ENCODE results near the gene RIT2. TPM values are rescaled to one million over a fixed set of nuclear protein-coding genes. Genes with fewer than 3 reads are reported as not detected.

The RIT2 gene
- total RNA-seq, 1 experiment from 2014 or later = not detected

DNA sequence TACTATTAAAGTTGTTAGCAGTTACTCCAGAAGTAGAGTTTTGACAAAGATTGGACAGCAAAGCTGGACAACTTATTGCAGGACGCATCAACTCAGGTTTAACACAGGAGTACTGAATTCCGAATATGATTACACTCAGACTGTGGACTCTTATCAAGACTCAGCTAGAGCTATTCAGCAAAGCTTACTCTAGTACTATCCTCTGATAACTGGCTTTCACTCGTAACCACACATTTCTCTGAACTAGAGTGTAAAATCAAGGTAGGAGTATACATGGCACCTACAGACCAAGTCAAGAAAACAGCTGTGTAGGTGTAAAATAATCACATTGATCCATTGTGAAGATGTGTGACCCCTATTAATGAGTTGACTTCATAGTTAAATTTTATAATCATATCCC lies 154.2 kb downstream of the RIT2 start:
- no peak for DNase-seq (ENCODE audit: low read depth, low spot score)
- in situ Hi-C loops (cut with HindIII; ENCODE audit: low pct_unique_long_range_greater_than_20kb, low sequenced_read_pairs) = no loop called here

DNA sequence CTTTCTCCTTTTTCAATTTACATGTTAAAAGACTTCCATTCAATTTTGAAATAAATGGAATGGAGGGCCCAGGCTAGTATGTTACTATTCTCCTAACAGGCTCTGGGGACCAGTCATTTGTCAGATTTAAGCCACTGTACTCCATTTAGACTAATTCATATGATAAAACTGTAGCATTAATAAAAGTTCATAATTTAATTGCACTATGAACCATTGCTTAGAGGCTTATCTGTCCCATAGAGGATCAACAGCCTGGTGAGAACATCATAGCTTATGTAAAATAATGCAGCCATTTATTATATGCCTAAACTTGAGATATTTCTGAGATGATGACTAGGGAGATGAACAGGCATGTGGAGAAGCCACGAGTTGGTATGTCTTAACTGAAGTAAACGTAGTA lies 156.0 kb downstream of the RIT2 start:
- in situ Hi-C loops (cut with HindIII; ENCODE audit: low pct_unique_long_range_greater_than_20kb, low sequenced_read_pairs) = no loop called here
- no peak for DNase-seq (ENCODE audit: low read depth, low spot score)

DNA sequence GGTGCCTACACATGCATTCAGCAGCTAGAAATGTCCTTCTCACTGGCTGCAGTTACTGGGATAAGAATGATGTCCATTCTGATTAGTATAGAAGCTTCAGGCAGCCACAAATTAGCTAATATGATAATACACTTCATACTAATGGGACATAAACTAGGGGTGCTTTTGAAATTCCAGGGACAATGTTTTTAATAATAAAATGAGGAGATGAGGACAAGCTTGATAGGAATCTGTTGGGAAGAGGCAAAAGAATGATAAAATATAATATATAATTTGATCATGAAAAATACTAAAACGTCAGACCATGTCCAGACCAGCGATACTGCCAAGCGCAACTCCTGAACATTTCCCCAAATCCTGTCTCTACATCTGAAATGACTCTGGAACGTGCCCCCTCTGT lies 157.1 kb downstream of the RIT2 start:
- in situ Hi-C loops (cut with HindIII; ENCODE audit: low pct_unique_long_range_greater_than_20kb, low sequenced_read_pairs) = no loop called here
- DNase-seq (ENCODE audit: low read depth, low spot score) = no peak

DNA sequence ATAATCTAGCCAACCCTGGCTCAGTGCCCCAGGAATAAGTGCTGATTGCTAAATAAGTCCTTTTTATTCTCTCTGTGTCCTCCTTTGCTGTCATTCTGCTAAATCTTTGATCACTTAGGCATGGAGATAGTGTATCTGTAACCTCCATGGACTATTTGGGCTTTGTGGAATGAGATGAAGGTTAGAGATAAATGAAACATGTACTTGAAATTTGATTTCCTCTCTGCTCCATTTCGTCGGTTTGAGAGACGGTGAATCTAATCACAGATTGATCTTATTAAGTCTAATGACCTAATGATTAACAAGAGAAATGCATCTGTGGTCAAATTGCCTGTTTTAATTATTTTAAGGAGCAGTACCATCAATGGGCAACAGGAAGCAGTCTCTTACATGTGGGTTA lies 159.2 kb downstream of the RIT2 start:
- no peak for DNase-seq (ENCODE audit: low read depth, low spot score)
- in situ Hi-C loops (cut with HindIII; ENCODE audit: low pct_unique_long_range_greater_than_20kb, low sequenced_read_pairs) = no loop called here

DNA sequence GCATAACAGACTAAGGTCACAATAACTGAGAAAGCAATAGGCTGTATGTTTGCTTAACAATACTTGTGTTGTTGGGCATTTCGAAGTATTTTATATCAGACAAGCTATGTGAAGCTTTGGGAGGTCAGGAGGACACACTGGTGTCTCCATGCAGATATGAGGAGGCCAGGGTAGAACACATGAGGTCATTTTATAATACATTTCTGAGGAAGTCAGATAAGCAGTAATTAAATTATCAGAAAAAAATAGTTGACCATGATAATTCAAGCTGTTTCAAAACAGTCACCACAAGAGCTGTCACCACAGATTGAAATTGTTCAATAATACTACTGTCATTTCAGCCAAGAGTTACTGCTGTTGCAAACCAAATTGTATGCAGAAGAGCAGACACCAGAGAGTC lies 160.6 kb downstream of the RIT2 start:
- in situ Hi-C loops (cut with HindIII; ENCODE audit: low pct_unique_long_range_greater_than_20kb, low sequenced_read_pairs) = no loop called here
- DNase-seq (ENCODE audit: low read depth, low spot score) = no peak

DNA sequence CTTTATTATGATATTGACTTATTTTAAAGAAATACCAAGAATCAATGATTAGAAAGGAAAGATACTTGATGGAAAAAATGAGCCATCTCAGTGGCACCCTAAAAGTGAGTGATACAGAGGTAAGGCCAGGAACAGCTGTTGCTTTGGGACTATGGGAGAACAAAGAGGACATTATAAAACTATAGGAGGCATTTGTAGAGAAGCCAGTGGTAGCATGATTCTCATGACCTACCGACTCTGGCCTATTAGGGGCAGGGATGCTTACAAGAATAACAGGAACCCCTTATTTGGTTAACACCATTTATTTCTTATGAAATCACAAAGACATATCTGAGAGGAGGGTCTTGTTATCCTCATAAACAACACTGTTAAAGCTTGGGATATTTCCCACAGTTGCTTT lies 162.2 kb downstream of the RIT2 start:
- no peak for DNase-seq (ENCODE audit: low read depth, low spot score)
- in situ Hi-C loops (cut with HindIII; ENCODE audit: low pct_unique_long_range_greater_than_20kb, low sequenced_read_pairs) = no loop called here

DNA sequence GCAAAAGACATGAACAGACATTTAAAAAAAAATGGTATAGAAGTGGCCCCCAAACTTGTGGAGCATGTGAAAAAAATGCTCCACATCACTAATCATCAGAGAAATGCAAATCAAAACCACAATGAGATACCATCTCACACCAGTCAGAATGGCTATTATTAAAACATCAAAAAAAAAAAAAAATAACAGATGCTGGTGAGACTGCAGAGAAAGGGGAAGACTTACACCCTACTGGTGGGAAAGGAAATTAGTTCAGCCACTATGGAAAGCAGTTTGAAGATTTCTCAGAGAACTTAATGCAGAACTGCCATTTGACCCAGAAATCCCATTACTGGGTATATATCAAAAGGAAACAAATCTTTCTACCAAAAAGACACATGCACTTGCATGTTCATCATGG lies 164.8 kb downstream of the RIT2 start:
- in situ Hi-C loops (cut with HindIII; ENCODE audit: low pct_unique_long_range_greater_than_20kb, low sequenced_read_pairs) = no loop called here
- no peak for DNase-seq (ENCODE audit: low read depth, low spot score)

DNA sequence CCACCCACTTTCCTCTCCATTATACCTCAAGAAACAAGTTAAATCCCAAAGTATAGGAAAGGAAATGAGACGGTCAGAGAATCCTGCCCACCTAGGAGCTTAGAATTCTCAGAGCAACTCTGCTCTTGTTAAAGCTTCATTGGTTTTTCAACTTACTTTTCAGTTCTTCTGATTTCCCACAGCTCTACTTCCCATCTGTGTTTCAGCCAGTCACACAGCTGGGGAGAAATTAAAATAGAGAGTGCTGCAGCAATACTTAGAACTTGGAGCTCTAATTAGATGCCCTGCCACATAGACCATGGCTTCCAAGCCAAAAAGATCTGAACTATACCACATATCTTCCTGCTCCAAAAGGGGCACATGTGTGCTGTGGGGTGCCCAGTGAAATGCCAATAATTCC lies 166.7 kb downstream of the RIT2 start:
- in situ Hi-C loops (cut with HindIII; ENCODE audit: low pct_unique_long_range_greater_than_20kb, low sequenced_read_pairs) = no loop called here

DNA sequence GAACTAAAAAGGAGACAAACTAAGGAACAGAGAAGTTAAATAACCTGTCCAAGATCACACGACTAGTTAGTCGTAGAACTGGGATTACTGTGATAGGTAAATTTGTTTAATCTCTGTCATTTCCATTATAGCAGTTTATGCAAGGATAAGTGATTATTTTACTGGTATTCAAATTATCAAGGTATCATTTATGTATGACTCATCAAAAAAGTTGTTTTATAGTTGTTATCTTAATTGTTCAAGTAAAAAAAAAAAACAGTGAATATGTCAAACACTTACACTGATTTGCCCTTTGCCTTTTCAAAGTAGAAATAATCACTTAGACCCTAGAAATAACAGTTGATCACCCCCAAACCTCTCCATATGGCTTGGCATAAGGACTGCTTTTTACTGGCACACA lies 173.6 kb downstream of the RIT2 start:
- in situ Hi-C loops (cut with HindIII; ENCODE audit: low pct_unique_long_range_greater_than_20kb, low sequenced_read_pairs) = no loop called here
- DNase-seq (ENCODE audit: low read depth, low spot score) = no peak

More for the DNA sequence above, 166.7 kb downstream of the RIT2 start:
- no peak for DNase-seq (ENCODE audit: low read depth, low spot score)

DNA sequence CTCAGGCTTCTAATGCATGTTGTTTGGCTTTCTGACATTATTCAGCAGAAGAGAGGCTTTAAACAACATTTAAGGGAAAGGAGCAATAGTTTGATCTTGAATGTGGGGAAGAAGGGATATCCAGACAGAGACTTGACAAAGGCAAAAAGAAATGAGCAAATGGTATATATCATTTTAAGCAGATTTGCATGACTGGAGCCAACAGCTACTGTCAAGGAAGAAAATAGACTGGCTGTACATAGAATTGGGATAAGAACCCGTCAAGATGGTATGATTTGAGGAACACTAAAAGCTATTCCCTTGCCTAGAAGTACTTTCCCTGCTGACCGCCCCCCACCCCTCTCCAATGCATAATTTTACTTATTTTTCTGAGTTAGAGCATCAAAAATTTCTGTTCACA lies 174.5 kb downstream of the RIT2 start:
- no peak for DNase-seq (ENCODE audit: low read depth, low spot score)
- in situ Hi-C loops (cut with HindIII; ENCODE audit: low pct_unique_long_range_greater_than_20kb, low sequenced_read_pairs) = no loop called here

DNA sequence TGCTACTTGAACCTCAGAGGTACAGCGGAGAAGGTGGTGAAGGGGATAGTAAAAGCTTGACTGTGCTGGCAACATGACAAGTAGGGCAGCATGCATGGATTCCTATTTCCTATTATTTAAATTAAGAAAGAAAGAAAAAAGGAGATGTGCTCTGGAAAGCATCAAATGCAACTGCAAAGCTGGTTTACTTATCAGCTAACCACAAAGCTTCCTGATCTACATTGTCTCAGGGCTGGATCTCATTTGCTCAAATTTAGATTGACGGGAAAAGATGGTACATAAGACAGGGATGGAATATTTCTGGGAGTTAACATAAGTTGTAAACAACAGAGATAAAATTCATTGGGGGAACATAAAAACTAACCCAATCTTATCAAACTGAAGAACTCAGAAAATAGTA lies 178.0 kb downstream of the RIT2 start:
- DNase-seq (ENCODE audit: low read depth, low spot score) = no peak
- in situ Hi-C loops (cut with HindIII; ENCODE audit: low pct_unique_long_range_greater_than_20kb, low sequenced_read_pairs) = no loop called here

DNA sequence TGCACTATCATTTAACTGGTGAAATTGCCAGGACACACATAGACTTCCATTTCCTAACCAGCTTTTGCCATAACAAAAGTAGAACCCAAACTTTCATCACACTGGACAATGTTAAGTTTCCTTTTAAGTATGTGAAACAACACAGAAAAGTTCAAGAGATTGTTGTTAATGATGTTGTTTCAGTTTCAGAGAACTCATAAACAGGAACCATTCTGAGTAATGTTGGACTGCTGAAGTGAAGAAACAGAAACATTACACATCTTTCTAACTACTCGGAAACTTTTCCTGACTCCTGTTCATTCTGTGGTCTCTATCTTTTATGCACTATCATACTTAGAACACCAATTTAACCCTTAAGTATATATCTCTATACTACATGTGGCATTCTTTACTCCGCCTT lies 179.2 kb downstream of the RIT2 start:
- in situ Hi-C loops (cut with HindIII; ENCODE audit: low pct_unique_long_range_greater_than_20kb, low sequenced_read_pairs) = no loop called here
- DNase-seq (ENCODE audit: low read depth, low spot score) = no peak

DNA sequence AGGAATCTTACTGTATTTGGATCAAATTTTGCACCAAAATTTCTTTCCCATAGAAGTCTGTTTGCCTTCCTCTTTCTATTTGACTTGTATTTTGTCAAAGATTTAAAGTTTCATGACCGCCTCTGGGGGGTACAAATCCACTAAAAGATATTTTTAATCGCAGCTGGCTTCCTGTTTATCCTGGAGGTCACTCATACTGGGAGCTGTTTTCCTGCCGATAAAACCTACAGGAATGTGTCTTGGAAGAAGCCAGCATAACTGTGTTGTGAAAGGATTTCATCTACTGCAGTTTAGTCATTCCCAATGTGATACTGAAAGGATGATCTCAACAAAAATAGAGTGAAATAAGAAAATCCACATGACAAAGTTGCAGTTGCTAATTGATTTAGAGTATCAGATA lies 184.0 kb downstream of the RIT2 start:
- in situ Hi-C loops (cut with HindIII; ENCODE audit: low pct_unique_long_range_greater_than_20kb, low sequenced_read_pairs) = no loop called here
- DNase-seq (ENCODE audit: low read depth, low spot score) = no peak

DNA sequence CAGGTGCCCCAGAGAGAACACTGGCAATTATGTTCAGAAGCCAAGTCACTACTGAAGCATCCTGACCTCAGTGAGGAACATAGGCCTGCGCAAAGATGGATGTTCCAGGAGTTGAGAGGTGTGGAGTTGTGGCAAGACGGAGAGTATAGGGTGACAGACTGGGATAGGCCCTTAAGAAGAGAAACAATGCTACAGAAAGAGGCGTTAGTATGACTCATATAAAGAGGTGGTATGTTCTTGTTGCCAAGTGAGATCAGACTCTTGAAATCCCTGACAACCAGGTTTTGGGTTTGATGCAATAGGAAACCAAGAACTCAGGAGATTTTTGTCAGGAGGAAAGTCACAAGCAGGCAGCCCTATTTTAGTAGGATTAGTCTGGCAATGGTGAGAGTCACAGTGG lies 185.6 kb downstream of the RIT2 start:
- in situ Hi-C loops (cut with HindIII; ENCODE audit: low pct_unique_long_range_greater_than_20kb, low sequenced_read_pairs) = no loop called here
- DNase-seq (ENCODE audit: low read depth, low spot score) = no peak

DNA sequence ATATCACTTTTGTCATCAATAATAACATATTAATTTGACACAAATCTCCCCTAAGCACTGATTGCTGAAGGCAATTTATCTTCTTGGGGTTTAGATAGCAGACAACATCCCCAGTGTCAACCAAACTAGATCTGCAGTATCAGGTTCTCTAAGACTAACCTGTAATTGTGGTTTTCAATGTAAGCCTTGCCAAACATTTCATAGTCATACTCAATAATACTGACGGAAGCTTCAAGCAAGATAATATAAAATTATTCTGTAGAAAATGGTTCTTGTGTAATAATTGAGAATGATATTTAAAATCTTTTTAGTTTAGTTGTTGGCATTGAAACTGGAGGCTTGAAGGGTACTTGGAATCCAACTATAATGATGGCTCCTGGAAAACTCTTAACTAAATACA lies 186.3 kb downstream of the RIT2 start:
- DNase-seq (ENCODE audit: low read depth, low spot score) = no peak
- in situ Hi-C loops (cut with HindIII; ENCODE audit: low pct_unique_long_range_greater_than_20kb, low sequenced_read_pairs) = no loop called here

DNA sequence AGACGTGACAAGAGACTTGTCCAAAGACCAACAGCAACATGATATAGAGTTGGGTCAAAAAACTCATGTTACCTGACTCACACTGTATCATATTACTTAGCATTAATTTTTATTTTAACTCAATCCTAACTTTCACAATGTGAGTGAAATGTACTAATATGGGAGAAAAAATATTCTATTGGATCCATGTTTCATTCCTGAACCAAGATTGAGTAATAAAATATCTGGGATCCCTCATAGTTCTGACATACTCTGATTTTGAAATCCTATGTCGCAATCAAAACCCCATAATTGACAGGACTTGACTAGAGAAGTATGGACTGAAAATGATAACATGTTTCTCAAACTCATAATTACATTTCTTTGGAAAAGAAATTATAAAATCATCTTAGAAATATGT lies 190.4 kb downstream of the RIT2 start:
- DNase-seq (ENCODE audit: low read depth, low spot score) = no peak
- in situ Hi-C loops (cut with HindIII; ENCODE audit: low pct_unique_long_range_greater_than_20kb, low sequenced_read_pairs) = no loop called here

DNA sequence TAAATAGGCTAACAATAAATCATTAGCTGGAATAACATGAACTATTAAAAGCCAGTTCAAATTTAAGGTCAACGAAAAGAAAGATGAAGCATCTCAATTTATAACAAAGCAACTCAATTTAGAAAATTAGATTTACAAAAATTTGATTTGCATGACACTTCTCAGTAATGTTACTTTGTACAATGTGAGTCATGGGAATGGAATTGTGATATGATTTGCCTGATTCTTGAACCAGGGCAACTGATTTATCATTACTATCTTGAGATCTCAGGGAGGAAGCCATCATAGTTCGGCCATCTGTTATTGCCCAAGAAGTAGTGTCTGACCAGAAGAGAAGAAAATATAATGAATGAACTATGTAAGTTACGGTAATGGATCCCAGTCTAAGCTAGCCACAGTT lies 193.1 kb downstream of the RIT2 start:
- no peak for DNase-seq (ENCODE audit: low read depth, low spot score)
- in situ Hi-C loops (cut with HindIII; ENCODE audit: low pct_unique_long_range_greater_than_20kb, low sequenced_read_pairs) = no loop called here

DNA sequence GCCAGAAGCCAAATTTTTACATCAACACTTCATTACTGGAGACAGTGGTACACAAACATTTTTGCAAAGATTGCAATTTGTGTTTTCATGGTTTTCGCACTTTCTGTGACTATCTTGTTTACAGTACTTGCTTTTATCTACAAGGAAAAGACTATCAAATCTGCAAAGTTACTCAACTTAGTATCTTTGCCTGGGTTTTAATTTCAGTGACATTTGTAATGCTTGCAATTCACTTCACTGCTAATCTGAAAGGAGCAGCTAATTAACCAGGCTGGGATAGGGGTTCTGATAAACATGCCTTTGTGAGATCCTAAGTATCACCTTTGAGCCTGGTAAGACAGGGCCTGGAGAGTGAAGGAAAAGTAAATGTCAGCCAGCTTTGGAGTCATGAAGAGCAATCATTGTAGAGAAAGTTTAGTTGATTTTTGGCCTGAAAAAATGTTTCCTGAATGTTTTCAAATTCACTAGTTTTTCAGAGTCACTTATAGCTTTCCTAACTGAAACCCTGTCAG lies 194.2 kb downstream of the RIT2 start:
- in situ Hi-C loops (cut with HindIII; ENCODE audit: low pct_unique_long_range_greater_than_20kb, low sequenced_read_pairs) = no loop called here
- DNase-seq (ENCODE audit: low read depth, low spot score) = no peak

DNA sequence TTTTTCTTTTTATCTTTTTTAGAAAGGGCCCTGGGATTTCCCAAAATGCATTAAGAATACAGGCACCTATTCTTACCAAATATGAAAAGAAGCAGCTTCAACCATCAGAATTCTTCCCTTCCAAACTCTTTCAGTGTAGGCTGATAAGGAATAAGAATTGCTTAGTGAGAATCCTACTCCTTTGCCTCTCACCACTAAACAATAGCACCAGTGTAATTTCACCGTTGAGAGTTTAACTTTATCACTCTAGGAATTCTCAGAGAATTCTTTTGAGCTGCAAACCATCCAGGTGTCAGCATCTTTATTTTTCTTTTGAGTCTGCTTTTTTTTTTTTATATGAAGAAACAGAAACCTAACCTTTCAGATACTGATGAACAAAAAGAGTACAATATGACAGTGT lies 194.9 kb downstream of the RIT2 start:
- in situ Hi-C loops (cut with HindIII; ENCODE audit: low pct_unique_long_range_greater_than_20kb, low sequenced_read_pairs) = no loop called here
- DNase-seq (ENCODE audit: low read depth, low spot score) = no peak

DNA sequence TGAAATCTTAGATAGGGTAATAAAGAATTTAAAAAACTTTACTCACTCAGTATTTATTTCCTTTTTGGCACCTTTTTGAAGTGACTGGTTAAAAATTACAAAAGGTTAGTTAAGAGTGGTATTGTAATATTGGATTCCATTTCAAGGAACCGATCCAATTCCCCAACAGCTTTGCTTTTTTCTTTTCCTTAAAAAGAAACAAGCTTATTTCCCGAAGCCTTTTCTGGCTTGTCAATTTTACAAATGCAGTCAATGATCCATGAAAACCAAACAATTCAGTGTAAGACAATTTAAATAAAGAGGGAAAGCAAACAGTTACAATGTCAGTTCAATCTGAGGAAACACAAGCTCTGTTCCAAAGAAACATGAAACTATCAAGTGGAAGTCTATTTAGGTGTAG lies 200.2 kb downstream of the RIT2 start:
- in situ Hi-C loops (cut with HindIII; ENCODE audit: low pct_unique_long_range_greater_than_20kb, low sequenced_read_pairs) = no loop called here
- DNase-seq (ENCODE audit: low read depth, low spot score) = no peak

All from SK-MEL-5 (cell line).